GM12878 (cell line): ENCODE results near the gene DDC.

Experiments used
- CTCF ChIP-seq, 3 experiments: IDR thresholded peaks in 2 of 3; conservative IDR thresholded peaks in 1 of 3; 2 replicates each; pipeline ENCODE4 v1.5.1; 2011; ENCODE audit warnings: low read depth in 3 of 3, low read length in 3 of 3, mild to moderate bottlenecking in 3 of 3, control low read depth in 2 of 3, moderate library complexity in 2 of 3, inconsistent platforms in 1 of 3, mixed read lengths in 1 of 3; ENCODE audit not compliant: control insufficient read depth in 2 of 3, insufficient read depth in 1 of 3; ENCODE audit errors: extremely low read depth in 1 of 3
- EZH2 ChIP-seq: IDR thresholded peaks from 2 replicates; pipeline ENCODE4 v1.6.1; 2012; ENCODE audit warnings: low read depth, mild to moderate bottlenecking, control low read depth, inconsistent platforms, low read length, borderline replicate concordance; ENCODE audit not compliant: control insufficient read depth
- HDAC2 ChIP-seq: fragments of 200-600 bp; sonication (generic); IDR thresholded peaks from 2 replicates; pipeline ENCODE4 v1.6.1; 2017

GRCh38 chr7:50580057-50580456, 14.9 kb upstream of the DDC start:
- TF ChIP-seq EZH2, result no peak
- no peak for TF ChIP-seq CTCF (IDR thresholded peaks at IDR 0.05 in 2 of 3, conservative IDR thresholded peaks at IDR 0.05 in 1 of 3; ENCODE audit: control insufficient read depth in 2 of 3, extremely low read depth in 1 of 3, insufficient read depth in 1 of 3, low read depth in 3 of 3, low read length in 3 of 3)
- no peak for TF ChIP-seq HDAC2
